HepG2 (cell line): ENCODE results near the gene ENTPD6.

ENCODE experiments used
- CC2D1A ChIP-seq: sonication (generic); formaldehyde crosslinking; IDR thresholded peaks from 2 replicates; pipeline ENCODE4 v1.8.1; 2023; ENCODE audit warnings: mild to moderate bottlenecking, missing genetic modification reagents
- CCAR2 ChIP-seq: fragments of 200-400 bp; formaldehyde crosslinking; optimal IDR thresholded peaks from 2 replicates; pipeline ENCODE3; 2018; ENCODE audit warnings: low read depth, mild to moderate bottlenecking, low read length, moderate library complexity
- CTCF ChIP-seq: sonication (generic); formaldehyde crosslinking; IDR thresholded peaks from 2 replicates; pipeline ENCODE4 v1.5.0; 2020; ENCODE audit warnings: mild to moderate bottlenecking, missing genetic modification reagents, moderate library complexity
- DPF2 ChIP-seq: sonication (generic); formaldehyde crosslinking; IDR thresholded peaks from 2 replicates; pipeline ENCODE4 v1.4.0; 2020; ENCODE audit warnings: mild to moderate bottlenecking, low read depth, missing genetic modification reagents, borderline replicate concordance
- MXI1 ChIP-seq: IDR thresholded peaks from 3 replicates; pipeline ENCODE4 v1.6.1; 2012; ENCODE audit warnings: low read depth, low read length, inconsistent platforms, borderline replicate concordance
- NONO ChIP-seq, 2 experiments: fragments of 450-650 bp in 1 of 2; sonication (generic) in 1 of 2; formaldehyde crosslinking in 1 of 2; IDR thresholded peaks in 1 of 2; conservative IDR thresholded peaks in 1 of 2; 2 replicates each; pipeline versions ENCODE4 v1.6.1 to v1.8.0; 2017 to 2022; ENCODE audit warnings: mild to moderate bottlenecking in 1 of 2, missing genetic modification reagents in 1 of 2, moderate library complexity in 1 of 2
- POLR2AphosphoS5 ChIP-seq: IDR thresholded peaks from 2 replicates; pipeline ENCODE4 v1.6.1; 2012; ENCODE audit warnings: low read depth, low read length
- PRDM10 ChIP-seq: sonication (generic); formaldehyde crosslinking; IDR thresholded peaks from 2 replicates; pipeline ENCODE4 v1.4.0; 2020; ENCODE audit warnings: low read depth, missing genetic modification reagents
- RXRA ChIP-seq: sonication (generic); formaldehyde crosslinking; IDR thresholded peaks from 2 replicates; pipeline ENCODE4 v1.5.1; 2020; ENCODE audit warnings: missing genetic modification reagents
- ZFP36 ChIP-seq: fragments of 150-350 bp; IDR thresholded peaks from 2 replicates; pipeline ENCODE4 v1.6.1; 2018; ENCODE audit warnings: borderline replicate concordance, low read length, low read depth; ENCODE audit not compliant: partially characterized antibody
- ZNF18 ChIP-seq: sonication (generic); formaldehyde crosslinking; IDR thresholded peaks from 2 replicates; pipeline ENCODE4 v1.8.0; 2022; ENCODE audit warnings: mild to moderate bottlenecking, missing genetic modification reagents; ENCODE audit not compliant: insufficient replicate concordance
- ZNF562 ChIP-seq: sonication (generic); formaldehyde crosslinking; IDR thresholded peaks from 2 replicates; pipeline ENCODE4 v1.8.0; 2022; ENCODE audit warnings: missing genetic modification reagents, borderline replicate concordance

DNA sequence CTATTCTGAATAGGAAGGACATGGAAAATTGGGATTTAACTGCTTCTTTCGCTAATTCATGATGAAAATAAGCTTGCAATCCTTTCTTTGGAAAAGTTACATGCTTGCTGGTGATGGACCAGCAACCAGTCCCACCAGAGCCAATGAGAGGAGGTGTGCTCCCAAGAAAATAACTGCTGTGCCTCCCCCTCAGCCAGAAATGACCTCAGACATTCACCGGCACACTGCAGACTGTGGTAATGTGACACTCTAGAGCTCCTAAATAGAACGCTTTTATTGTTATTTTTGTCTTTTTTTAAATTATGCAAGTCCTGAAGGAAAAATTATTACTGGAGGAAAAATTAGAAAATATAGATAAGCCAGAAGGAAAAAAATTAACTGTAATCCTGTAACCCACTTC lies 55.0 kb downstream of the ENTPD6 start:
- TF ChIP-seq CTCF (CRISPR knock-in tag) (no peak), CC2D1A (no peak), POLR2AphosphoS5 (no peak), PRDM10 (CRISPR knock-in tag) (no peak), RXRA (CRISPR knock-in tag) (no peak), CCAR2 (no peak), MXI1 (no peak), ZNF18 (CRISPR knock-in tag) (no peak), NONO (IDR thresholded peaks at IDR 0.05) (no peak), NONO (CRISPR knock-in tag; conservative IDR thresholded peaks at IDR 0.05) (no peak), ZFP36 (no peak), DPF2 (CRISPR knock-in tag) (no peak), ZNF562 (no peak)
